GM19397 (cell line): ENCODE measurements around the gene COL4A5.

Experiments used
- ATAC-seq: cut with Tn5 transposase; IDR thresholded peaks from one replicate; pipeline ENCODE4 v1.9.1; 2021; ENCODE audit warnings: mild to moderate bottlenecking, moderate library complexity; ENCODE audit not compliant: unreplicated experiment

The COL4A5 gene

GRCh38 chrX:108737754-108738153 lies 298.1 kb downstream of the COL4A5 start:
- ATAC-seq, result no peak

- no peak for ATAC-seq
Observed at GRCh38 chrX:108740299-108740774, 300.7 kb downstream of the COL4A5 start.
